HCT116 (cell line): ENCODE results near the gene ENTR1. TPM values are rescaled to one million over a fixed set of nuclear protein-coding genes. Genes with fewer than 3 reads are reported as not detected.

ENCODE experiments used
- ATAC-seq: fragments of 200-7000 bp; cut with Tn5 transposase; 2 replicates; pipeline ENCODE4 v1.9.1; 2020; ENCODE audit warnings: mild to moderate bottlenecking, moderate library complexity
- BruUV-seq: library from RNA; stranded (reverse); fragments of 400-500 nt; replicated peaks from 2 replicates; lab custom pipeline; 2021; lab: Mats Ljungman, UMichigan
- CTCF ChIA-PET: fragments of 300-600 bp; sonication (Branson Sonifier 250); formaldehyde crosslinking; loops from one replicate; lab custom pipeline; 2021; ENCODE audit warnings: antibody characterized with exemption; lab: Charles Lee
- POLR2A ChIA-PET: fragments of 300-600, 350-600 bp; sonication (Branson Sonifier 250); formaldehyde crosslinking; loops from one replicate; lab custom pipeline; 2021; ENCODE audit warnings: antibody characterized with exemption; lab: Charles Lee
- RAD21 ChIA-PET, 2 experiments: fragments of 300-600 bp; sonication (Branson Sonifier 250); formaldehyde crosslinking; loops; one replicate each; lab custom pipeline; 2023; ENCODE audit warnings: low total read pairs in 2 of 2; ENCODE audit not compliant: uncharacterized antibody in 2 of 2, unreplicated experiment in 2 of 2, low non-redundant PET in 1 of 2; lab: Charles Lee
- DNase-seq: peaks from one replicate; pipeline ENCODE4 v3.0.0-alpha.2; 2010; ENCODE audit warnings: low read depth, low spot score
- H2AFZ ChIP-seq: fragments of 200-600 bp; shearing (Covaris generic), sonication (generic); 2 replicates; pipeline ENCODE4 v1.6.1; 2017; ENCODE audit warnings: low read depth, mixed run types, mixed read lengths, antibody characterized with exemption, low read length; ENCODE audit not compliant: poor library complexity, severe bottlenecking
- H3K27ac ChIP-seq: 2 replicates; pipeline ENCODE4 v1.5.1; 2012; ENCODE audit warnings: low read depth, low read length
- H3K27me3 ChIP-seq: fragments of 200-600 bp; sonication (generic); 2 replicates; pipeline ENCODE4 v1.6.1; 2016; ENCODE audit warnings: mixed run types, low read length, mixed read lengths; ENCODE audit not compliant: insufficient read depth
- H3K36me3 ChIP-seq, 2 experiments: fragments of 200-500 bp in 1 of 2; fragments of 200-600 bp in 1 of 2; sonication (Bioruptor generic) in 1 of 2; sonication (generic) in 1 of 2; 2 replicates each; pipeline versions ENCODE4 v1.5.1 to v1.6.1; 2014 to 2016; ENCODE audit warnings: low read length in 2 of 2, inconsistent platforms in 1 of 2, mixed read lengths in 1 of 2, mixed run types in 1 of 2; ENCODE audit not compliant: insufficient read depth in 2 of 2, control insufficient read depth in 1 of 2
- H3K4me1 ChIP-seq, 2 experiments: fragments of 200-600 bp in 1 of 2; sonication (generic) in 1 of 2; 2 replicates each; pipeline versions ENCODE4 v1.5.1 to v1.6.1; 2012 to 2017; ENCODE audit warnings: low read length in 2 of 2, inconsistent platforms in 1 of 2, mild to moderate bottlenecking in 1 of 2, mixed read lengths in 1 of 2, mixed run types in 1 of 2, moderate library complexity in 1 of 2; ENCODE audit not compliant: insufficient read depth in 2 of 2, control insufficient read depth in 1 of 2
- H3K4me2 ChIP-seq: fragments of 200-600 bp; sonication (generic); 2 replicates; pipeline ENCODE4 v1.6.1; 2017; ENCODE audit warnings: mixed run types, low read length, mixed read lengths
- H3K4me3 ChIP-seq, 2 experiments: fragments of 200-600 bp in 1 of 2; sonication (generic) in 1 of 2; replicated peaks in 1 of 2; 2 replicates each; pipeline ENCODE4 v1.5.1; 2011 to 2016; ENCODE audit warnings: low read length in 2 of 2, control low read depth in 1 of 2, low read depth in 1 of 2, mild to moderate bottlenecking in 1 of 2, mixed read lengths in 1 of 2, mixed run types in 1 of 2
- H3K79me2 ChIP-seq: fragments of 200-600 bp; sonication (generic); 2 replicates; pipeline ENCODE4 v1.6.1; 2017; ENCODE audit warnings: mild to moderate bottlenecking, mixed run types, low read length, moderate library complexity, mixed read lengths; ENCODE audit not compliant: insufficient read depth
- H3K9ac ChIP-seq: fragments of 200-600 bp; sonication (generic); 2 replicates; pipeline ENCODE4 v1.6.1; 2016; ENCODE audit warnings: low read length, mixed read lengths
- H3K9me2 ChIP-seq: fragments of 200-600 bp; sonication (generic), shearing (Covaris generic); 2 replicates; pipeline ENCODE4 v1.6.1; 2017; ENCODE audit warnings: mixed run types, mild to moderate bottlenecking, moderate library complexity; ENCODE audit not compliant: insufficient read depth
- H3K9me3 ChIP-seq, 2 experiments: fragments of 200-500 bp in 1 of 2; fragments of 200-600 bp in 1 of 2; sonication (Bioruptor generic) in 1 of 2; sonication (generic) in 1 of 2; 2 replicates each; pipeline ENCODE4 v1.6.1; 2014 to 2017; ENCODE audit warnings: low read length in 2 of 2, mixed read lengths in 2 of 2, inconsistent platforms in 1 of 2, low read depth in 1 of 2, mild to moderate bottlenecking in 1 of 2, mixed run types in 1 of 2, moderate library complexity in 1 of 2; ENCODE audit not compliant: control insufficient read depth in 1 of 2, insufficient read depth in 1 of 2
- H4K20me1 ChIP-seq: fragments of 200-600 bp; sonication (generic), shearing (Covaris generic); 2 replicates; pipeline ENCODE4 v1.6.1; 2017; ENCODE audit warnings: mixed run types, mild to moderate bottlenecking, moderate library complexity; ENCODE audit not compliant: insufficient read depth
- ATF3 ChIP-seq: IDR thresholded peaks from 2 replicates; pipeline ENCODE4 v1.6.1; 2012
- CBX3 ChIP-seq: IDR thresholded peaks from 2 replicates; pipeline ENCODE4 v1.6.1; 2012; ENCODE audit warnings: low read depth
- CEBPB ChIP-seq: IDR thresholded peaks from 2 replicates; pipeline ENCODE4 v1.6.1; 2012; ENCODE audit warnings: low read depth
- ELF1 ChIP-seq: IDR thresholded peaks from 2 replicates; pipeline ENCODE4 v1.6.1; 2012; ENCODE audit warnings: low read depth, borderline replicate concordance
- EZH2 ChIP-seq: fragments of 200-600 bp; sonication (generic); IDR thresholded peaks from 2 replicates; pipeline ENCODE4 v1.6.1; 2017; ENCODE audit warnings: antibody characterized with exemption, mixed run types
- EZH2phosphoT487 ChIP-seq: fragments of 200-600 bp; IDR thresholded peaks from 2 replicates; pipeline ENCODE4 v1.6.1; 2018; ENCODE audit warnings: antibody characterized with exemption, borderline replicate concordance
- FOSL1 ChIP-seq: IDR thresholded peaks from 2 replicates; pipeline ENCODE4 v1.6.1; 2012; ENCODE audit warnings: low read depth
- JUND ChIP-seq: IDR thresholded peaks from 2 replicates; pipeline ENCODE4 v1.6.1; 2012
- MAX ChIP-seq: IDR thresholded peaks from 2 replicates; pipeline ENCODE4 v1.6.1; 2012
- POLR2AphosphoS5 ChIP-seq: IDR thresholded peaks from 2 replicates; pipeline ENCODE4 v1.6.1; 2011; ENCODE audit warnings: mild to moderate bottlenecking, low read depth, low read length, moderate library complexity
- RAD21 ChIP-seq: IDR thresholded peaks from 2 replicates; pipeline ENCODE4 v1.6.1; 2012; ENCODE audit warnings: low read depth, mild to moderate bottlenecking
- SIN3A ChIP-seq: IDR thresholded peaks from 2 replicates; pipeline ENCODE4 v1.6.1; 2012; ENCODE audit warnings: low read depth
- SP1 ChIP-seq: IDR thresholded peaks from 2 replicates; pipeline ENCODE4 v1.6.1; 2012; ENCODE audit warnings: low read depth
- SRF ChIP-seq: IDR thresholded peaks from 2 replicates; pipeline ENCODE4 v1.6.1; 2012; ENCODE audit warnings: low read depth
- TCF7L2 ChIP-seq: IDR thresholded peaks from 2 replicates; pipeline ENCODE4 v1.7.0; 2011; ENCODE audit warnings: borderline replicate concordance, inconsistent platforms; ENCODE audit not compliant: insufficient read depth, insufficient read length; ENCODE audit errors: extremely low read depth
- ZBTB33 ChIP-seq: IDR thresholded peaks from 2 replicates; pipeline ENCODE4 v1.6.1; 2011; ENCODE audit warnings: mild to moderate bottlenecking, low read length, moderate library complexity; ENCODE audit not compliant: insufficient replicate concordance; ENCODE audit errors: extremely low read depth
- intact Hi-C: fragments of 100-400 bp; cut with micrococcal nuclease; formaldehyde crosslinking; loops from 2 replicates; pipeline ENCODE4 v1.10.0; 2022
- total RNA-seq: library from RNA; stranded (reverse); gene quantifications from one replicate; pipeline ENCODE4 v1.2.1, GENCODE V29; 2021; ENCODE audit not compliant: unreplicated experiment

Gene ENTR1
- total RNA-seq, 1 experiment from 2014 or later: 119 TPM

- no peak for TF ChIP-seq FOSL1
Observed at GRCh38 chr9:136361754-136362449, 48.5 kb downstream of the ENTR1 start (continued).

GRCh38 chr9:136361047-136361753 is 49.2 kb downstream of the ENTR1 start:
- Histone ChIP-seq H3K27ac (no peak overlapping the region), H2AFZ (no peak overlapping the region), H3K79me2 (no peaks in the 10 kb centered on the region), H3K27me3 (no peaks in the 10 kb centered on the region), H3K9me3 (no peaks in the 10 kb centered on the region), H3K4me2 (no peak overlapping the region), H3K9me2 (no peaks in the 10 kb centered on the region), H3K4me3 (no peak overlapping the region), H3K36me3 (no peaks in the 10 kb centered on the region), H3K9ac (no peak overlapping the region), H3K4me1 (peaks cover 10 to 16% of the 10 kb centered on the region in 2 experiments), H4K20me1 (no peaks in the 10 kb centered on the region)
- no peak for DNase-seq
- POLR2A ChIA-PET: no interaction called here
- intact Hi-C loops: no loop called here
- RAD21 ChIA-PET: no interaction called here
- CTCF ChIA-PET: no interaction called here
- BruUV-seq: no TSS peak
- TF ChIP-seq ELF1 (no peak), RAD21 (no peak), EZH2 (no peak), CEBPB (no peak), TCF7L2 (no peak), SRF (no peak), POLR2AphosphoS5 (no peak), MAX (no peak), SIN3A (no peak), SP1 (no peak), ATF3 (no peak), ZBTB33 (no peak), EZH2phosphoT487 (no peak), JUND (no peak), CBX3 (no peak)
- ATAC-seq: no peak
